NCI-H187 (cell line): ENCODE measurements around the gene MGME1.
"Not testable (repeated sequence)": the region's sequence is repeated elsewhere in the genome, so short reads cannot be mapped to it uniquely, and the experiment has no call there.

Source experiments
- DNase-seq, 2 experiments: peaks; one replicate each; lab custom pipeline; 2025; lab: John Stamatoyannopoulos, UW

The MGME1 gene

DNA sequence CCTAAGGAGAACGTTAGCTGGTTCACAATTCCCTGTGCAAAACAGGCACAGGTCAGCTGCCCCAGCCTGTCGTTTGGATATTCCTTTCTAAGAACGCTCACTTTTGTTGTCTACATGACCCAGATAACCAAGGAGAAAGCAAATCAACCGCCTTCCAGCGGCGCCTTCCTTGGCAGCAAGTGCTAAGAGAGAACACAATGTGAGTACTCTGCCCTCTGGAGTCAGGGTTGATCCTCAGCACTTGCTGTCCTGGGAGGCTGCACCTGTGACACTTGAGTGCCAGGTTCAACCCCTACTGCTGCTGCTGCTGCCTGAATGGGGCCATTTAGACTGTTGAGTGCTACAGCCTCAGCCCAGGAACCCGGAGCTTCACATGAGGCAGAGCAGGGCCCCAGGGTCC is 52.1 kb downstream of the MGME1 start:
- DNase-seq = no peak

DNA sequence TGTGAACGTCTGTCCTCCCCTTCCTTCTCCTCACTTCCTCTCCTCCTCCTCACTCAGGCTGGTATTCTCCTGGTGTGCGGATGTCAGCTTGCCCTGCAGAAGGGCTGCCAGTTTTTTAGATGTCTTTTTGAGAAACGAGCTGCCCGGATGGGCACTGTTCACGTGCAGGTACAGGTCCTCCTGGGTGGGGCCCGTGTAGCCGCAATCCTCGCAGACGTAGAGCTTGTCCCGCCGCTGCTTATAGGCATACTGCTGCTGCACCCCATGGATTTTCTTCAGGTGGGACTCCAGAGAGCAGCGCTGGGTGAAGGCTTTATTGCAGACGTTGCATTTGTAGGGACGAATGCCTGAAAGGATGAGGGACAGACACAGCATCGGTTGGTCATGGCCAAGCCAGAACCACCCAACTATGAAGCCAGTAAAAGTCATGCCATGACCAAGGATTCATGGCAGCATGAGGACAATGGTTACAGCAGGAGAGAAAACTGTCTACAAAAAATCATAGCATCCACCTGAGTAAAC is 55.8 kb downstream of the MGME1 start:
- no peak for DNase-seq

DNA sequence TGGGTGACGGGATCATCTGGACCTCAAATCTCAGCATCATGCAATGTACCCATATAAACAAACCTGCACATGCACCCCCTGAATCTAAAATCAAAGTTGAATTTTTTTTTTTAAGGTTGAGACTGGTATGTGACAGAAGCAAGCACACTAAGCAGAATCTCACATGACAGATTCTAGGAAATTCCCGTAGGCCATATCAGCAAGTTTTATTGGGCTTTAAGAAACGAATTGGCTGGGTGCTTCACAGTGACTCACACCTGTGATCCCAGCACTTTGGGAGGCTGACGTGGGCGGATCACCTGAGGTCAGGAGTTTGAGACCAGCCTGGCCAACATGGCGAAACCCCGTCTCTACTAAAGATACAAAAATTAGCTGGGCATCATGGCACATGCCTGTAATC is 58.2 kb downstream of the MGME1 start:
- DNase-seq = not testable (repeated sequence)

DNA sequence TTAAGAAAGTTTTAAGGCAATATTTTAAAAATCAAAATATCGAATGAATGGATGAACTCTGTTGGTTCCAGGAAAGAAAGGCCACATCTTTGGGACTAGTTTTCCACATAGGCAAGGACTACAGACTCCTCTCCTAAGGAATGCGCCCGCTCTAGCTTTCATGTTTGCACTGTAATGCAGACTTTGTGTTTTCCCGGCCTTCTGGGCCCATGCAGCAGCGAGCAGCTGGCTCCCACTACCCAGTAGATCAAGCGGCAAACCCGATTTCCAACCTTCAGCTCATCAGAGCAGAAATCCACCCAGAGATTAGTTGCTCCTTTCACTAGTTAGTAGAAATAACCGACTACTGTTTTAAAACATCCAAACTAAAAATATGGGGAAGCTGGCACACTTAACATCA is 61.2 kb downstream of the MGME1 start:
- no peak for DNase-seq

DNA sequence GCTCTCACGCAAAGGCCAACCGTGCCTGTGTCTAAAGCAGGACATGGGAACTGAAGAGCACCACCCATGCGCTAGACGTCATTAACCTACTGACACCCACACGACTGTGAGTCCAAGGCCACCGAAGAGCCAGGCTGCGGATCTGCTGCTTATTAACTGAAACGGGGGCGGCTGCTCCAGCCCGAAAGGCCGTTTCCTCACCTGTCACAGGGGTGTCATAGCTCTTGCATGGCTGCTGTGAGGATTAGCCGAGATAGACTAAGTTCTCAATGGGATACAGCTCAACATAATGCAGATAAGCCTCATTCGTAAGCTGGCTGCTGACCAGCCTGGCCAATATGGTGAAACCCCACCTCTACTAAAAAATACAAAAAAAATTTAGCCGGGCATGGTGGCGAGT is 62.2 kb downstream of the MGME1 start:
- no peak for DNase-seq

DNA sequence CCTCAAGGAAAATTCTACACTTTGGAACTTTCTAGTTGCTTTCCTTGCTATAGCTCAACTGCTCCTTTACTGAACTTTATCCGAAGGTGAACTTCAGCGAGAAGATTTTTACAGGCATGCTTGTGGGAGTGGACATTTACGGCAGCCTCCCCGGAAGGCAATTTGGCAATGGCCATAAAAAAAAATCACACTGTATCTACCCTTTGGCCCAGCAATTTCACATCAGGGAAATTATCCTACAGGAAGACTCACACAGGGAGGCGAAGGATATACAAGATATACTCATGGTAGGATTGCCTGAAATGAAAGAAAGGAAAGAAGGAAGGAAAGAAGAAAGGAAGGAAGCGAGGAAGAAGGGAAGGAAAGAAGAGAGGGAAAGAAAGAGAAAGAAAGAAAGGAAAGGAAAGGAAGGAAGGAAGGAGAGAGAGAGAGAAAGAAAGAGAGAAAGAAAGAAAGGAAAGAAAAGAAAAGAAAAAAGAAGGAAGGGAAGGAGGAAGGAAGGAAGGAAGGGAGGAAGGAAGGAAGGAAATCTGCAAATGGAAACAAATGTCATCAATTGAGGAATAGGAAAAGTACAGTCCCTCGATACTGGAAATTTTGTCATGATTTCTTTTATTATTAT is 63.2 kb downstream of the MGME1 start:
- no peak for DNase-seq

DNA sequence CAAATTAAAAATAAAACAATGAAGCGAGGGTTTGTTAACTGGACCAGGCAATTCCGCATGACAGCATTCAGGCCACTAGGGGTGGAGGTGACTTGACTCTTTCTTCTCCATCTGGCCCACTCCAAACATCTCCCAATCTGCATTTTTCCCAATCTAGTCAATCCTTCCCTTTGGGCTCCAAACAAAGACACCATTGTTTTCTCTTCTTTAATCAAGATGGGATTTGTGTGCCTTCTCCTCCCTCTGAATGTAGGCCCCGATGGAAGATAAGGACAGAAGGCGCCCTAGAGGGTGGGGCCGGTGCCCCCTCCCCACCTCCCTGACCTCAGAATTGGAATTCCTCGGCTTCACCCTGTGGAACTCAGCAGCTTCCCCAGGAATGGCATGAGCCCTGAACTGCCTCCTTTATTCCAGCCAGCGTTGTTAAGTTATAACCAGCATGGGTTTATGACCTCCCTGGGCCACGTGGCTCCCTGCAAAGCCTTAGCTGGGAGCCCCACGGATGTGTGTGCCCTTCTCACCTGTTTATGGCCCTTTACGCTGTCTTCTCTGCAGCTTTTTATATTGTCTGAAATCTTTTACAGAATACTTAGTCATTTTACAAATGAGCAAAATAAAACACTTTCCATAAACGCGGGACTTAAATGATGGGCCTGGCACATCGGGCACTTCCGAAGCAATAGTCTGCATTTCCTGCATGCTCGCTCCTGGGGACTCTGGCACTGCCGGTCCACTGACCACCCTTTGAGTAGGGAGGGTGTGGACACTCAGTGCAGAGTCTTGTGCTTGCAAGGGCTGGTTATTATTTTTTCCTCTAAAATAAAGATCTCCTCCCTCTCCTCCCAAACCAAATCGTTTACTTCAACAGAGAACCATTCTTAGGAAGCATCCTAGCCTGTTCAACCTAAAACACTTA is 64.4 kb downstream of the MGME1 start:
- DNase-seq = no peak

DNA sequence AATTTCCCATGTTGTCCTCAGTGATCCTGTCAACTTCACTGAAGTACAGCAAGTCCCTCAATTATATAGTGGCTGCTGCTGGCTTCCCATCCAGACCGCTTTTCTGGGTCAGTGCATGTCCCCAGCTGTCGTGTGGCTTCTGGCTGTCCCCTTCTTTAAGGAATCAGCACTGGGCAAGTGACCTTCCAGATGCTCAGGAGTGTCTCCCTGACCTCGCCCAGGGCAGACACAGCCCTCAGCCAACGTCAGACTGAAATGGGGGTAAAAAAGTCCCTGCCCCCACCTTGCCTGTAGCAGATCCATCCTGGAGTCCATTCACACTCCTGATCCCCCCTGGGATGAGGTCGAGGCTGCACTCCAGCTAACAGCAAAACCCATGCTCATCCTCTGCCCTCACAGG is 65.2 kb downstream of the MGME1 start:
- DNase-seq = no peak

DNA sequence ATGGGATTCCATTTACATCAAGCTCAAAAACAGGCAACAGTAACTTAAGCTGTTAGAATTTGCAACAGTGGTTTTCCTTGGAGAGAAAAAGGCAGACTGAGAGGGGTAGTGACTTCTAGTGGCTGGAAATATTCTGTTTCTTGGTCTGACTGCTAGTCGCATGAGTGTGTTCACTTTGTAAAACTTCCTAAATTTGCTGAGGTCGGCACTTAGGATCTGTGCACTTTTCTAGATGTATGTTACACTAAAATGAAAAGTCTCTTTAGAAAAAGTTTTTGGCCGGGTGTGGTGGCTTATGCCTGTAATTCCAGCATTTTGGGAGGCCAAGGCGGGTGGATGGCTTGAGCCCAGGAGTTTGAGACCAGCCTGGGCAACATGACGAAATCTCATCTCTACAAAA is 70.2 kb downstream of the MGME1 start:
- DNase-seq = no peak
